NCI-H82 treated with DMSO at 0.1 percent for 48 hours (cell line): ENCODE results near the gene PPM1N.

Experiments
- DNase-seq: peaks from one replicate; lab custom pipeline; 2025; ENCODE audit not compliant: unreplicated experiment; lab: John Stamatoyannopoulos, UW

PPM1N gene

DNA sequence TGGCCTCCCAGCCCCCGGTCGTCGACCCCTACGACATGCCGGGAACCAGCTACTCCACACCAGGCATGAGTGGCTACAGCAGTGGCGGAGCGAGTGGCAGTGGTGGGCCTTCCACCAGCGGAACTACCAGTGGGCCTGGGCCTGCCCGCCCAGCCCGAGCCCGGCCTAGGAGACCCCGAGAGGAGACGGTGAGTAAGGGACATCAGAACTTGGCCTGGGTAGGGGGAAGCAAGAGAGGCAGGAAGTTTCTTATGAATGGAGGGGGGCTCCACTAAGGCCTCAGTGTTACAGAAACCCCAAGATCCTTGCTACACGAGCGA is 27.5 kb upstream of the PPM1N start:
- no peak for DNase-seq

DNA sequence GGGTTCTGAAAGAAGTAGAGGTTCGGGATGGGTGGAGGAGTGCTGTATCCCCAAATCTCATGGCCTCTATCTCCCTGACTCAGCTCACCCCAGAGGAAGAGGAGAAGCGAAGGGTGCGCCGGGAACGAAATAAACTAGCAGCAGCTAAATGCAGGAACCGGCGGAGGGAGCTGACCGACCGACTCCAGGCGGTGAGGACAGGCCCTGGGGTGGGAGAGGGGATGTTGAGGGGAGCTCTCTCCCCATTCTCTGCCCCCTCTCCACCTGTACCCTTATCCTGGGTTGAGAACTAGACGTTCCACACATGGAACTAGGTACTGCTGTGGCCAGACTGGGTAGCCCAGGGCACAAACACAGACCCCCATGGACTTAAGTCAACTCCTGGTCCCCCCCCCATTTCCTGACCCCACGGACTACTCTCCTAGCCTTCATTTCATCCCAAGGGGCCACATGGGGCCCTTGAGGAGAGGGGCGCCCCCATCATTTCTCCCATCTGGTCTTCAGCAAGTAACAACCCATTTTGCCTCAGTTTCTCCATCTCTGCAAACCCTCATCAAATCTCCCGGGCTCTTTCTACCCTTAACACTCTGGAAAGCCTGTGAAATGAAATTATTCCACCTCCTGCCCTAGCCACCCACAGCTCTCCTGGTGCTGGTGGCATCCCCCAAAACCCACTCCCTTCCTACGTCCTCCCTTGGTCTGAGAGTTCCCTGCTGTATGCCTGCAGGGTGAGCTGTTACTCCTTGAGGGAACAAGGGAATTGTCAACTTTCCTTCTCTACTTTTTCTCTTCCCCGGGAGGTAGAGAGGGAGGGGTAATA is 26.9 kb upstream of the PPM1N start:
- no peak for DNase-seq

DNA sequence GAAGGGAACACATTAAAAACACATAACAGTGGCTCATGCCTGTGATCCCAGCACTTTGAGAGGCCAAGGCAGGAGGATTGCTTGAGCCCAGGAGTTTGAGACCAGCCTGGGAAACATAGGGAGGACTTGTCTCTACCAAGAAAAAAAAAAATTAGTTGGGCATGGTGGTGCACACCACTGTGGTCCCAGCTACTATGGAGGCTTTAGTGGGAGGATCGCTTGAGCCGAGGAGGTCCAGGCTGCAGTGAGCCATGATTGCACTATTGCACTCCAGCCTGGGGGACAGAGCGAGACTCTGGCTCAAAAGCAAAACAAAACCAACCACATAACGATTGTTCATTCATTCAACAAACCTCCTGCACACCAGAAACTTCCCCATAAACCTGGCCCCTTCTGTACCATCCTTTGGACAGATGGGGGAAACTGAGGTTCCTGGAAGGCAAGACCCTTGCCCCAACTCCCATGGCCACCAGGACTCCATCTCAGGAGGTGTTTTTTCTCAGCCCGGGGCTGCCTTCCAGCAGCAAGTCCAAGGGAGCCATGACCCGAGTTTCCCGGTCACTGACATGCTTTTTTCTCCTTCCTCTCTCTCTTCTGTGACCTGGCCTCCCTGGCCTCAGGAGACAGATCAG is 26.2 kb upstream of the PPM1N start:
- no peak for DNase-seq

DNA sequence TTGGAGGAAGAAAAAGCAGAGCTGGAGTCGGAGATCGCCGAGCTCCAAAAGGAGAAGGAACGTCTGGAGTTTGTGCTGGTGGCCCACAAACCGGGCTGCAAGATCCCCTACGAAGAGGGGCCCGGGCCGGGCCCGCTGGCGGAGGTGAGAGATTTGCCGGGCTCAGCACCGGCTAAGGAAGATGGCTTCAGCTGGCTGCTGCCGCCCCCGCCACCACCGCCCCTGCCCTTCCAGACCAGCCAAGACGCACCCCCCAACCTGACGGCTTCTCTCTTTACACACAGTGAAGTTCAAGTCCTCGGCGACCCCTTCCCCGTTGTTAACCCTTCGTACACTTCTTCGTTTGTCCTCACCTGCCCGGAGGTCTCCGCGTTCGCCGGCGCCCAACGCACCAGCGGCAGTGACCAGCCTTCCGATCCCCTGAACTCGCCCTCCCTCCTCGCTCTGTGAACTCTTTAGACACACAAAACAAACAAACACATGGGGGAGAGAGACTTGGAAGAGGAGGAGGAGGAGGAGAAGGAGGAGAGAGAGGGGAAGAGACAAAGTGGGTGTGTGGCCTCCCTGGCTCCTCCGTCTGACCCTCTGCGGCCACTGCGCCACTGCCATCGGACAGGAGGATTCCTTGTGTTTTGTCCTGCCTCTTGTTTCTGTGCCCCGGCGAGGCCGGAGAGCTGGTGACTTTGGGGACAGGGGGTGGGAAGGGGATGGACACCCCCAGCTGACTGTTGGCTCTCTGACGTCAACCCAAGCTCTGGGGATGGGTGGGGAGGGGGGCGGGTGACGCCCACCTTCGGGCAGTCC is 25.5 kb upstream of the PPM1N start:
- no peak for DNase-seq

DNA sequence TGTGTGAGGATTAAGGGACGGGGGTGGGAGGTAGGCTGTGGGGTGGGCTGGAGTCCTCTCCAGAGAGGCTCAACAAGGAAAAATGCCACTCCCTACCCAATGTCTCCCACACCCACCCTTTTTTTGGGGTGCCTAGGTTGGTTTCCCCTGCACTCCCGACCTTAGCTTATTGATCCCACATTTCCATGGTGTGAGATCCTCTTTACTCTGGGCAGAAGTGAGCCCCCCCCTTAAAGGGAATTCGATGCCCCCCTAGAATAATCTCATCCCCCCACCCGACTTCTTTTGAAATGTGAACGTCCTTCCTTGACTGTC is 24.9 kb upstream of the PPM1N start:
- DNase-seq = no peak

DNA sequence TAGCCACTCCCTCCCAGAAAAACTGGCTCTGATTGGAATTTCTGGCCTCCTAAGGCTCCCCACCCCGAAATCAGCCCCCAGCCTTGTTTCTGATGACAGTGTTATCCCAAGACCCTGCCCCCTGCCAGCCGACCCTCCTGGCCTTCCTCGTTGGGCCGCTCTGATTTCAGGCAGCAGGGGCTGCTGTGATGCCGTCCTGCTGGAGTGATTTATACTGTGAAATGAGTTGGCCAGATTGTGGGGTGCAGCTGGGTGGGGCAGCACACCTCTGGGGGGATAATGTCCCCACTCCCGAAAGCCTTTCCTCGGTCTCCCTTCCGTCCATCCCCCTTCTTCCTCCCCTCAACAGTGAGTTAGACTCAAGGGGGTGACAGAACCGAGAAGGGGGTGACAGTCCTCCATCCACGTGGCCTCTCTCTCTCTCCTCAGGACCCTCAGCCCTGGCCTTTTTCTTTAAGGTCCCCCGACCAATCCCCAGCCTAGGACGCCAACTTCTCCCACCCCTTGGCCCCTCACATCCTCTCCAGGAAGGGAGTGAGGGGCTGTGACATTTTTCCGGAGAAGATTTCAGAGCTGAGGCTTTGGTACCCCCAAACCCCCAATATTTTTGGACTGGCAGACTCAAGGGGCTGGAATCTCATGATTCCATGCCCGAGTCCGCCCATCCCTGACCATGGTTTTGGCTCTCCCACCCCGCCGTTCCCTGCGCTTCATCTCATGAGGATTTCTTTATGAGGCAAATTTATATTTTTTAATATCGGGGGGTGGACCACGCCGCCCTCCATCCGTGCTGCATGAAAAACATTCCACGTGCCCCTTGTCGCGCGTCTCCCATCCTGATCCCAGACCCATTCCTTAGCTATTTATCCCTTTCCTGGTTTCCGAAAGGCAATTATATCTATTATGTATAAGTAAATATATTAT is 24.3 kb upstream of the PPM1N start:
- no peak for DNase-seq

DNA sequence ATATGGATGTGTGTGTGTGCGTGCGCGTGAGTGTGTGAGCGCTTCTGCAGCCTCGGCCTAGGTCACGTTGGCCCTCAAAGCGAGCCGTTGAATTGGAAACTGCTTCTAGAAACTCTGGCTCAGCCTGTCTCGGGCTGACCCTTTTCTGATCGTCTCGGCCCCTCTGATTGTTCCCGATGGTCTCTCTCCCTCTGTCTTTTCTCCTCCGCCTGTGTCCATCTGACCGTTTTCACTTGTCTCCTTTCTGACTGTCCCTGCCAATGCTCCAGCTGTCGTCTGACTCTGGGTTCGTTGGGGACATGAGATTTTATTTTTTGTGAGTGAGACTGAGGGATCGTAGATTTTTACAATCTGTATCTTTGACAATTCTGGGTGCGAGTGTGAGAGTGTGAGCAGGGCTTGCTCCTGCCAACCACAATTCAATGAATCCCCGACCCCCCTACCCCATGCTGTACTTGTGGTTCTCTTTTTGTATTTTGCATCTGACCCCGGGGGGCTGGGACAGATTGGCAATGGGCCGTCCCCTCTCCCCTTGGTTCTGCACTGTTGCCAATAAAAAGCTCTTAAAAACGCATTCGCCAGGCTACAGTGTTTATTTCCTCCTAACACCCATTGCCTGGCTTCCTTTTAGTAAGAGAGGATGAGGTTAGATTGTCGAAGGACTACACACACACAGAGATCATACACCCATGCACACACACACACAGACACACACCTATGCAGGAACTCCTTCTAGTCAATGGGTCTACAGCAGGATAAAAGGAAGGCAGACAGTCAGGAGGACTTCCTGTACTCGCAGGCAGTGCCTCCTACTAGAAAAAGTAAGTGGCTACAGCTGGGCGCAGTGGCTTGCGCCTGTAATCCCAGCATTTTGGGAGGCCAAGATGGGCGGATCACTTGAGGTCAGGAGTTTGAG is 23.4 kb upstream of the PPM1N start:
- DNase-seq = no peak

DNA sequence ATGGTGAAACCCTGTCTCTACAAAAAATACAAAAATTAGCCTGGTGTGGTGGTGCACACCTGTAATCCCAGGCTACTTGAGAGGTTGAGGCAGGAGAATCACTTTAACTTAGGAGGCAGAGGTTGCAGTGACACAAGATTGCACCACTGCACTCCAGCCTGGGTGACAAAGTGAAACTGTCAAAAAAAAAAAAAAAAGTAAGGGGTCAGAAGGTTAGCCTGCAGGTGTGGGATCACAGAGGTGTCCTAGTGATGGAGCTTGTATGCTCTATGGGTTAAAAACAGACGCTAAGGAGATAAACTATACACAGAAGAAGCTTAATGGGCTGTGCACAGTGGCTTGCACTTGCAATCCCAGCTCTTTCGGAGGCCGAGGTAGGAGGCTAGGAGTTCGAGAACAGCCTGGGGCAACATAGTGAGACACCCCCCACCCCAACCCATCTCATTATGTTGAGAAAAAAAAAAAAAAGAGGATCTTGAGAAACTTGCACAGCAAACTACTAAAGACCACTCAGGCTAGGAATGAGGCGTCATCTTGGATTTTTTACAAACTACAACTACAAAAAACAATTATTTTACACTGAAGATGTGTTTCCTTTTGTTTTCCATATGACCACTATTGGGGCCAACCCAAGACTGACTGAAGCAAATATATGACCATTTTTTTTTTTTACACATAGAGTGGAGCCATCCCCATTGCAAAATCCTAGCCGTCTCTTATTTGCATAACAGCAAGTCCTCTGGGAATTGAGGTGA is 22.5 kb upstream of the PPM1N start:
- DNase-seq = no peak

DNA sequence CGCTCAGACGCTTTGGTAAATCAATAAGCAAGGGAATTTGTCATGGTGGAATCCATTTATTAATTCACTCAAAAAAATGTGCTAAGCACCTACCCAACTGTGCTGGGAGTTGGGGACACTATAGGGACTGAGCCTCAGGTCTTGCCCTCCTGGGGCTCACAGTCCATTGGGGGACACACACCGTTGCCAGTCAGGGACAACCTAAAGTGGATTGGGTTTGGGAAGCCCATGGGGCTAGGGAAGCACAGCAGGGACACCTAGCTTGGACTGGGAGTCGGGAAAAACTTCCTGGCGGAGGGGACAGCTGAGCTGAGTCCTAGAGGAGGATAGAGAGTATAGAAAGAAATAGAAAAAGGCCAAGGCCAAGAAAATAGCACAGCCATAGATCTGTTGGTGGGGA is 21.9 kb upstream of the PPM1N start:
- no peak for DNase-seq

DNA sequence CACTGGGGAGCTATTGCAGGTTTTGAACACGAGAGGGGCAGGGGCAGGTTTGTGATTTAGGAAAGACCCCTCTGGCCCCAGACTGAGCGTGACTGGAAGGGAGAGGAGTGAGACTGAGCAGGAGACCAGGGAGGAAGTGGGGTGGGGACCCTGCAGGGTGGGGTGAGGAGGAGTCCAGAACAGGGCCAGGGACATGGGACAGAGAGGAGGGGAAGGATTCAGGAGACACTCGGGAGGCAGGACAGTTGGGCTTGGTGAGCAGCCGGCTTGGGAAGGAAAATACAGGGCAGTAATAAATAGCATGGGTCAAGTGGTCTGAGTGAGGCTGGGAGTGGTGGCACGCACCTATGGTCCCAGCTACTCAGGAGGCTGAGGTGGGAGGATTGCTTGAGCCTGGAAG is 21.1 kb upstream of the PPM1N start:
- no peak for DNase-seq

DNA sequence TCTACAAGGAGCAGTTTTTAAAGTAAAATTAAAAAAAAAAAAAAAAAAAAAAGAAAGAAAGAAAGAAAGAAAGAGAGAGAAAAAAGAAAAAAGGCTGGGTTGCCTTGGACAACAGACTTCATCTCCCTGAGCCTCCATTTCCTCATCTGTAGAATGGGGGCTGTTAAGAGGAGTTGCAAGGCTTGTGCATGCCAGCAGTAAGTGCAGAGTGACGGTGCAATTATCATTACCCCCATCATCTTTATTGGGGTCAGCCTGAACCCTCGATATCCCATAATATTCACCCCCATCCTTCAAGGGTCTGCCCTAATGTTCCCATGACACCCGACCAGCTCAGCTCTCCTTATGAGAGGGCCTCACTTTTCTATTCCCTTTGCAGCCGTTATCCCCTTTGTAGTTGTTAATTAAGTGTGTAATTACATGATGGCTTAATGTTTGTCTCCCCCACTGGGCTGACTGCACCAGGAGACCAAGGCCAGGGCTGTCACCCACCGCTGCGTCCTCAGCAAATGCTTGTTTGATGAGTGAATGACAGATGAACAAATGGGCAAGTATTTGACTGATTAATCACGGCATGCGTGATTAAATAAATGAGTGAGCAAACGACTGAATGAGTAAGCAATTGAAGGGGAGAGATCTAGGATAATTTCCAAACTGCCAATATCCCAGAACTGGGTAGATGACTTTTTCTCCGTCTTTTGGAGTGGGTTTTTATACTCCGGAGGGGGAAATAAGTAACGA is 20.4 kb upstream of the PPM1N start:
- DNase-seq = no peak

DNA sequence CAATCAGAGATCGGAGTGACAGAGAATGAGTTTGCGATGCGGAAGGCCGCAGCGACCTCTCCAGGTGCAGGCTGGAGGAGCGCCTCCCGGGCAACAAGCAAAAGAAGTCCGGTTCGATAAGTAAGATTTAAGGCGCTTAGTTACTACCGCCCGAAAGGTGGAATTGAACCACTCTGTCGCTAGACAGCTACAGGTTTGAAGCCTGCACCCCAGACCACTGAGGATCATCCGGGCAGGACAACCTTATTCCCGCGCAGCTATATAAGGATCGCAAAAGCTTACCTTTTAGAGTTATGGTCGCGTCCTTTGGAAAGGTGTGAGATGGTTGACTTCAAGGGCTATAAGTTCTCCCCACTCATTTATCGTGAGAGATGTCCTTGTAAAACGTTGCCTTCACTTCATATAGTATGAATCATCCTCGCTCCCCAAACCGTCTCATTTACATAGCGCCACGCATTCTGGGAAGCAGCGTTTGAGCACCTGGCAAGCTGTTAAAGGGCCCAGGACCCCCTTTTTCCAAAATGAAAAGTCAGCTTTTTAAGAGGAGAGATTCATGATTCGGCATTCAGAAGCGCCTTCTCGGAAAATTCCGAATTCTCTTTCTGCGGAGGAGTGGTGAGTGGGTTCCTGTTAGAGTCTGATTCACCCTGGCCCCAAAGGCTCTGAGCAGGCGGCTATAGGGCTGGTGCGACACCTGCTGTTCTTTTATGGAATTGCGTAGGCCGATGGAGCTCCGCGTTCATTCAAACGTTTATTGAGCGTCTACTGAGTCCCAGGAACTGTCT is 19.6 kb upstream of the PPM1N start:
- DNase-seq = peak; percentile 92

DNA sequence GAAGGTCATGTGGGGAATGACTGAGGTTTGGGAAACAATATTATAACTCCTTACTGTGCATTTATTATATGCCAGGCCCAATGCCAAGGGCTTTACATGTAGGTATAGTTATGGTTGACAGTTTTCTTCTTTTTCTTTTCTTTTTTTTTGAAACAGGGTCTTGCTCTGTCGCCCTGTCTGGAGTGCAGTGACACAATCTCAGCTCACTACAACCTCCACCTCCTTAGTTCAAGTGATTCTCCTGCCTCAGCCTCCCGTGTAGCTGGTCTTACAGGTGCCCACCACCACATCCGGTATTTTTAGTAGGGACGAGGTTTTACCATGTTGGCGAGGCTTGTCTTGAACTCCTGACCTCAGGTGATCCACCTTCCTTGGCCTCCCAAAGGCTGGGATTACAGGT is 15.2 kb upstream of the PPM1N start:
- DNase-seq = no peak

DNA sequence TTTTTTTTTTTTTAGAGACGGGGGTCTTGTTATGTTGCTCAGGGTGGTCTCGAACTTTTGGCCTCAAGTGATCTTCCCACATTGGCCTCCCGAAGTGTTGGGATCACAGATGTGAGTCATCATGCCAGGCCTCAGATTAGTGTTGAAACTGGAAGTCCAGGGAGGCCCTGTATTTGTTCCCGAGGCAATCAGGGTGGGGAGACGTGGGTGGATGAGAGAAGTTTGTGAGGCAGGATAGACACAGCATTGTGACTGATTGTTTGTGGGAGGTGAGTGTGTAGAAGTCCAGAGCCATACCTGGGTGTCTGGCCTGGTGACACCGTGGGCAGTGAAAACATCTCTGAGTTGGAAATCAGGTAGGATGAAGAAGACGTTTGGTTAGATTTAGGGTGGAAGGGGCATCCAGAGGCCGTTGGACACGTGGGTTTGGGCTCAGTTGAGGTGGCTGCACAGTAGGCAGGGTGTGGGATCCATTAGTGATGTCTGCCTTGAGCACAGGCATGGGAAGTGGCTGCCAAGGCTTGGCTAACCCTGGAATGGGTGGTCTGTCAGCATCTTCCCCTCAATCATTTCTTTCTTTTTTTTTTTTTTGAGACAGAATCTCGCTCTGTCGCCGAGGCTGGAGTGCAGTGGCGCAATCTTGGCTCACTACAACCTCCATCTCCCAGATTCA is 13.8 kb upstream of the PPM1N start:
- no peak for DNase-seq

DNA sequence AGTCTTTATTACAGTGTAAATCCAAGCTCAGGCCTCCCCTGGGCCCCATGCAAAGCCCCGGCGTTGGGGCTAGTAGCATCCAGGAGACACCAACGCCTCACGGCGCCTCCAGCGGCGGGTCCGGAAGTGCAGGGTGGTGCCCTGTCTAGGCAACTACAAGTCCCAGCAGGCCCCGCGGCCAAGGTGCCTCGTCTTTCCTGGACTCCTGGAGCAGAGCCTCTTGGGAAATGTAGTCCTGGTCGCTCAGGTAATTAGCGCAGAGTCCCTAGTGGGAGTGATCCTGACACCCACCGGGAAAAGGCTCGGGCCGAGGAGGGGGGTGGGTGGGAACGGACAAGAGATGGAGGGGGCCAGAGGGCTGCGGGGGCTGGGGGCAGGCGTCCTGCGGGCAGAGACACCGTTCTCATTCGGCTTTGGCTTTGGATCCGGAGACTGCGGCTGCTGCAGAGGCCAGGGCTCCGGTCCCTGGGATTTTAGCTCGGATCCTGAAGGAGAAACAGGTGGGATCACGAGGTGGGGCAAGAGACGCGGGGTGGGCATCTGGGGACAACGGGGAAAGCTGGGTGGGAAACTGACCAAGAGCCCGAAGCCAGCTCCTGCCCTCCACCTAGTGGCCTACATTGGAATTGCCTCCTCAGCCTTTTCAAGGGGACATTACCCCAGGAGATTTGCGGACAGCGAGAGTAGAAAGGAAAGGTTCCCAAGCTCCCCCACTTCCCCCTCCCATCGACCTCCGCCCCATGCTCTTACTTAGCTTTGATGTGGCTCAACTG is 12.8 kb upstream of the PPM1N start:
- DNase-seq = peak; percentile 93

DNA sequence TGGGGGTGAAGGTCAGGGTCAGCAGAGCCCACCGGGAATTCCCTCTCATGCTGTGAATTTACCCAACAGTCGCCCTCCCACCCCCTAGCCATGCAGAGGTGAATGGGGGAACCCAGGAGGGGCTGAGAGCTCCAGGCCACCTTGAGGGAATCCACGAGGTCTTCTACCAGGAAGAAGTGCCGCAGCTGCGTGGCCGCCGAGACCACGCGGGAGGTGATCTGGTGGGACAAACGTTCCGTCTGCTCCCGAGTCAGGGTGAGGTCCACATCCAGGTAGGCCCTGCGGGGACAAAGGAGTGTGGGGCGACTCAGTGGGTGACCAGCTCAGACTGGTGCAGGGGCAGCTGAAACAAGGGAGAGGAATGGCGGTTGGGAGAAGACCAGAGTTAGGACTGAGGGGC is 9.5 kb upstream of the PPM1N start:
- no peak for DNase-seq
